A549 (cell line): ENCODE data around the gene SNX2. TPM values are rescaled to one million over a fixed set of nuclear protein-coding genes. Genes with fewer than 3 reads are reported as not detected.
A peak's percentile ranks its signal among the peaks of the same experiment; 100 is the strongest.

Experiments
- ATAC-seq, 2 experiments: fragments of 200-7000 bp in 1 of 2; fragments of >200 bp in 1 of 2; cut with Nextera tagmentation in 1 of 2; cut with Tn5 transposase in 1 of 2; 3 replicates each; pipeline versions ENCODE4 v1.8.0 to v1.9.1; 2018 to 2020; ENCODE audit warnings: mild to moderate bottlenecking in 1 of 2, moderate library complexity in 1 of 2
- CTCF ChIA-PET: fragments of 300-600 bp; sonication (Branson Sonifier 250); formaldehyde crosslinking; extraction: SDS; loops from one replicate; lab custom pipeline; 2021; ENCODE audit warnings: antibody characterized with exemption, inconsistent platforms; lab: Yijun Ruan, JAX
- POLR2A ChIA-PET: fragments of 350-600 bp; formaldehyde crosslinking; extraction: SDS; loops from one replicate; lab custom pipeline; 2021; ENCODE audit warnings: antibody characterized with exemption, inconsistent platforms; lab: Yijun Ruan, JAX
- DNase-seq, 2 experiments: peaks; one replicate each; pipeline versions ENCODE4 v3.0.0 to v3.0.0-alpha.2; 2011 to 2016; ENCODE audit warnings: low read depth in 1 of 2, low spot score in 1 of 2
- FAIRE-seq: peaks from 2 replicates; lab custom pipeline; 2011; peaks lifted over from hg19 to GRCh38; lab: Jason Lieb, UNC
- H3K27ac ChIP-seq, 2 experiments: fragments of >200 bp; sonication (Bioruptor Twin); formaldehyde crosslinking; 3 replicates each; pipeline ENCODE4 v1.5.1; 2016 to 2017
- H3K4me1 ChIP-seq: fragments of >200 bp; sonication (Bioruptor Twin); formaldehyde crosslinking; 3 replicates; pipeline ENCODE4 v1.6.1; 2016
- H3K4me2 ChIP-seq: fragments of >200 bp; sonication (Bioruptor Twin); formaldehyde crosslinking; 3 replicates; pipeline ENCODE4 v1.6.1; 2016
- H3K4me3 ChIP-seq: fragments of >200 bp; sonication (Bioruptor Twin); formaldehyde crosslinking; 3 replicates; pipeline ENCODE4 v1.5.1; 2016
- H3K9me3 ChIP-seq: fragments of >200 bp; sonication (Bioruptor Twin); formaldehyde crosslinking; 3 replicates; pipeline ENCODE4 v1.6.1; 2016
- CBX2 ChIP-seq: fragments of 200-600 bp; sonication (generic); IDR thresholded peaks from 2 replicates; pipeline ENCODE4 v1.6.1; 2016; ENCODE audit warnings: low read depth, mild to moderate bottlenecking, borderline replicate concordance
- EP300 ChIP-seq, 2 experiments: fragments of >200 bp; sonication (Bioruptor Twin); formaldehyde crosslinking; IDR thresholded peaks; 2 replicates in 1 of 2; 3 replicates in 1 of 2; pipeline ENCODE4 v1.6.1; 2016 to 2017
- ESRRA ChIP-seq: fragments of 150-350 bp; IDR thresholded peaks from 2 replicates; pipeline ENCODE4 v1.6.1; 2014; ENCODE audit warnings: mild to moderate bottlenecking, low read length, borderline replicate concordance
- HEYL ChIP-seq: fragments of 250-450 bp; sonication (Bioruptor Pico); IDR thresholded peaks from 2 replicates; pipeline ENCODE4 v1.8.0; 2021; ENCODE audit warnings: mild to moderate bottlenecking, moderate library complexity
- HOXB5 ChIP-seq: fragments of 250-450 bp; sonication (Bioruptor Pico); IDR thresholded peaks from 2 replicates; pipeline ENCODE4 v1.5.0; 2020; ENCODE audit warnings: mild to moderate bottlenecking, moderate library complexity
- KDM5A ChIP-seq: fragments of 200-600 bp; sonication (generic); IDR thresholded peaks from 2 replicates; pipeline ENCODE4 v1.6.1; 2016; ENCODE audit warnings: antibody characterized with exemption, mild to moderate bottlenecking
- NR3C1 ChIP-seq: fragments of >200 bp; sonication (Bioruptor Twin); formaldehyde crosslinking; IDR thresholded peaks from 3 replicates; pipeline ENCODE4 v1.6.1; 2017
- POLR2A ChIP-seq: IDR thresholded peaks from 2 replicates; pipeline ENCODE4 v1.6.1; 2012; ENCODE audit warnings: mild to moderate bottlenecking, low read length
- POLR2AphosphoS2 ChIP-seq: conservative IDR thresholded peaks from 2 replicates; pipeline ENCODE4 v1.6.1; 2012; ENCODE audit warnings: low read length, improper control_type of control experiment, inconsistent platforms
- RCOR1 ChIP-seq: fragments of 150-350 bp; IDR thresholded peaks from 2 replicates; pipeline ENCODE4 v1.6.1; 2014; ENCODE audit warnings: antibody characterized with exemption, low read length, low read depth
- RNF2 ChIP-seq: fragments of 200-600 bp; sonication (generic); IDR thresholded peaks from 2 replicates; pipeline ENCODE4 v1.6.1; 2016; ENCODE audit warnings: low read depth, mild to moderate bottlenecking, antibody characterized with exemption, moderate library complexity, borderline replicate concordance
- TFCP2L1 ChIP-seq: fragments of 250-450 bp; sonication (Bioruptor Pico); IDR thresholded peaks from 2 replicates; pipeline ENCODE4 v1.5.0; 2021; ENCODE audit warnings: mild to moderate bottlenecking
- ZC3H11A ChIP-seq: fragments of 450-650 bp; IDR thresholded peaks from 2 replicates; pipeline ENCODE4 v1.6.1; 2014; ENCODE audit warnings: antibody characterized with exemption, mild to moderate bottlenecking
- ZFP36 ChIP-seq: fragments of 450-650 bp; IDR thresholded peaks from 2 replicates; pipeline ENCODE4 v1.6.1; 2014; ENCODE audit warnings: borderline replicate concordance; ENCODE audit not compliant: partially characterized antibody
- ZNF302 ChIP-seq: fragments of 250-450 bp; sonication (Bioruptor Pico); IDR thresholded peaks from 2 replicates; pipeline ENCODE4 v1.9.0; 2021; ENCODE audit warnings: inconsistent platforms, mild to moderate bottlenecking, moderate library complexity
- WGBS: methylation state at CpG from one replicate; pipeline ENCODE4 v1.1.6; 2017; ENCODE audit errors: missing lambda C conversion rate; 5-methylcytosine and 5-hydroxymethylcytosine counted together
- polyA plus RNA-seq, 4 experiments: library from polyadenylated mRNA; depleted of rRNA in 3 of 4; stranded (reverse); fragments of >200 nt; fragmentation: RNase III in 1 of 4; extraction: RNeasy Plus Mini Kit Qiagen cat#74134 plus additional on column Dnase treatment in 1 of 4; gene quantifications; 2 replicates in 3 of 4; 3 replicates in 1 of 4; pipeline ENCODE4 v1.2.3, GENCODE V29; 2011 to 2017
- TF ChIP-seq, protein P1 (sequence below): IDR thresholded peaks from 2 replicates; pipeline ENCODE4 v1.6.1; 2012
- TF ChIP-seq, protein P2 (sequence below): fragments of 450-650 bp; IDR thresholded peaks from 2 replicates; pipeline ENCODE4 v1.6.1; 2014; ENCODE audit warnings: antibody characterized with exemption
- TF ChIP-seq, protein P3 (sequence below): fragments of 250-450 bp; sonication (Bioruptor Pico); IDR thresholded peaks from 2 replicates; pipeline ENCODE4 v1.5.0; 2021; ENCODE audit warnings: mild to moderate bottlenecking, moderate library complexity, borderline replicate concordance
- TF ChIP-seq, protein P4 (sequence below): fragments of >200 bp; sonication (Bioruptor Twin); formaldehyde crosslinking; IDR thresholded peaks from 3 replicates; pipeline ENCODE4 v1.5.1; 2016
- TF ChIP-seq, protein P5 (sequence below): fragments of >200 bp; sonication (Bioruptor Twin); formaldehyde crosslinking; IDR thresholded peaks from 2 replicates; pipeline ENCODE4 v1.6.1; 2016
- TF ChIP-seq, protein P6 (sequence below): IDR thresholded peaks from 2 replicates; pipeline ENCODE4 v1.6.1; 2012
- TF ChIP-seq, protein P7 (sequence below): fragments of 250-450 bp; sonication (Bioruptor Pico); IDR thresholded peaks from 2 replicates; pipeline ENCODE4 v1.5.0; 2020; ENCODE audit warnings: low read depth, mild to moderate bottlenecking, moderate library complexity

SNX2 gene
- polyA plus RNA-seq, 2 of the 4 experiments (the other 2 are of a cell fraction) = 52.9 to 60.6 TPM

DNA sequence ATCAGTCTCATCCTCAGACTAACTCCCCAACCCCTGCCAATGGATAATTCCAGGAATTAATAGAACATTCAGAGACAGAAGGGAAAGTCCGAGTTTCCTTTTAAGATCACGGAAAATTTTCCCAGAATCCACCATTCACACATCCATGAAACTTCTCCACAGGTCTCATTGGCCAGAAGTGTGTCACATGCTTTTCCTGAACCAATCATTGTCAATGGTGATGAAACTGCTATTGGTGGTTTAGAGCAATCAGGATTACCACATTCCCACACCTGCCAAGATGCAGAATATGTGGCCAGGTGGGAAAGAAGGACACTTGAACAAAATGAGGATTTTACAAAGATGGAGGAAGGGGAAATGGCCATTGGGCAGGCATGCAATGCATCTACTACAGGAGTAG lies 29.3 kb upstream of the SNX2 start (continued):
- TF ChIP-seq, protein P1, sequence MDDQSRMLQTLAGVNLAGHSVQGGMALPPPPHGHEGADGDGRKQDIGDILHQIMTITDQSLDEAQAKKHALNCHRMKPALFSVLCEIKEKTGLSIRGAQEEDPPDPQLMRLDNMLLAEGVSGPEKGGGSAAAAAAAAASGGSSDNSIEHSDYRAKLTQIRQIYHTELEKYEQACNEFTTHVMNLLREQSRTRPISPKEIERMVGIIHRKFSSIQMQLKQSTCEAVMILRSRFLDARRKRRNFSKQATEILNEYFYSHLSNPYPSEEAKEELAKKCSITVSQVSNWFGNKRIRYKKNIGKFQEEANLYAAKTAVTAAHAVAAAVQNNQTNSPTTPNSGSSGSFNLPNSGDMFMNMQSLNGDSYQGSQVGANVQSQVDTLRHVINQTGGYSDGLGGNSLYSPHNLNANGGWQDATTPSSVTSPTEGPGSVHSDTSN = no peak
- TF ChIP-seq HEYL (CRISPR knock-in tag) = no peak
- TF ChIP-seq ESRRA = no peak

DNA sequence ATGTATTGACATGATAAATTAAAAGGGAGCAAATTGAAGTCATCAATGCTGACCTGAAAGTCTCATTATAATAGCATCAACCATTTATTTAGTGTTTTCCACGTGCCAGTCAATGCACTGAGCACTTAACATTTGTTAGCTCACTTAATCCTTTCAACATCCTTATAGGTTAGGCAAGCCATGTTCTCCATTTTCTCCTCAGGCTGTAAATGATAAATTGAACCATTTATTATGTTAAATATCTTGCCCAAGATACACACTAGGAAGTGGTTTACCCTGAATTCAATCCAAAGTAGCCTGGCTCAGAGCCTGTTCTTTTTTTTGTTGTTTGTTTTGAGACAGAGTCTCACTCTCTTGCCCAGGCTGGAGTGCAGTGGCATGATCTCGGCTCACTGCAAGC lies 25.0 kb upstream of the SNX2 start:
- ATAC-seq = no peak
- H3K4me1 ChIP-seq = no peaks in the 10 kb centered on the region
- no peak for DNase-seq
- ChIA-PET POLR2A (no interaction called here), CTCF (interaction anchor here (0.7 kb wide), 1 partner anchor 9 kb away, joined by 3 read pairs; no protein-coding TSS in a partner anchor)
- H3K9me3 ChIP-seq = no peaks in the 10 kb centered on the region
- H3K27ac ChIP-seq = no peak overlapping the region
- H3K4me3 ChIP-seq = no peak overlapping the region
- TF ChIP-seq ZFP36 (no peak), RNF2 (no peak), KDM5A (no peak), HEYL (CRISPR knock-in tag) (no peak), ZNF302 (no peak), NR3C1 (no peak), POLR2A (no peak), EP300 (IDR thresholded peaks at IDR 0.05) (no peak), HOXB5 (no peak)
- TF ChIP-seq, protein P2, sequence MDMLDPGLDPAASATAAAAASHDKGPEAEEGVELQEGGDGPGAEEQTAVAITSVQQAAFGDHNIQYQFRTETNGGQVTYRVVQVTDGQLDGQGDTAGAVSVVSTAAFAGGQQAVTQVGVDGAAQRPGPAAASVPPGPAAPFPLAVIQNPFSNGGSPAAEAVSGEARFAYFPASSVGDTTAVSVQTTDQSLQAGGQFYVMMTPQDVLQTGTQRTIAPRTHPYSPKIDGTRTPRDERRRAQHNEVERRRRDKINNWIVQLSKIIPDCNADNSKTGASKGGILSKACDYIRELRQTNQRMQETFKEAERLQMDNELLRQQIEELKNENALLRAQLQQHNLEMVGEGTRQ = no peak
- TF ChIP-seq, protein P3, sequence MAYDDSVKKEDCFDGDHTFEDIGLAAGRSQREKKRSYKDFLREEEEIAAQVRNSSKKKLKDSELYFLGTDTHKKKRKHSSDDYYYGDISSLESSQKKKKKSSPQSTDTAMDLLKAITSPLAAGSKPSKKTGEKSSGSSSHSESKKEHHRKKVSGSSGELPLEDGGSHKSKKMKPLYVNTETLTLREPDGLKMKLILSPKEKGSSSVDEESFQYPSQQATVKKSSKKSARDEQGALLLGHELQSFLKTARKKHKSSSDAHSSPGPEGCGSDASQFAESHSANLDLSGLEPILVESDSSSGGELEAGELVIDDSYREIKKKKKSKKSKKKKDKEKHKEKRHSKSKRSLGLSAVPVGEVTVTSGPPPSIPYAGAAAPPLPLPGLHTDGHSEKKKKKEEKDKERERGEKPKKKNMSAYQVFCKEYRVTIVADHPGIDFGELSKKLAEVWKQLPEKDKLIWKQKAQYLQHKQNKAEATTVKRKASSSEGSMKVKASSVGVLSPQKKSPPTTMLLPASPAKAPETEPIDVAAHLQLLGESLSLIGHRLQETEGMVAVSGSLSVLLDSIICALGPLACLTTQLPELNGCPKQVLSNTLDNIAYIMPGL (CRISPR knock-in tag) = no peak
- TF ChIP-seq, protein P4, sequence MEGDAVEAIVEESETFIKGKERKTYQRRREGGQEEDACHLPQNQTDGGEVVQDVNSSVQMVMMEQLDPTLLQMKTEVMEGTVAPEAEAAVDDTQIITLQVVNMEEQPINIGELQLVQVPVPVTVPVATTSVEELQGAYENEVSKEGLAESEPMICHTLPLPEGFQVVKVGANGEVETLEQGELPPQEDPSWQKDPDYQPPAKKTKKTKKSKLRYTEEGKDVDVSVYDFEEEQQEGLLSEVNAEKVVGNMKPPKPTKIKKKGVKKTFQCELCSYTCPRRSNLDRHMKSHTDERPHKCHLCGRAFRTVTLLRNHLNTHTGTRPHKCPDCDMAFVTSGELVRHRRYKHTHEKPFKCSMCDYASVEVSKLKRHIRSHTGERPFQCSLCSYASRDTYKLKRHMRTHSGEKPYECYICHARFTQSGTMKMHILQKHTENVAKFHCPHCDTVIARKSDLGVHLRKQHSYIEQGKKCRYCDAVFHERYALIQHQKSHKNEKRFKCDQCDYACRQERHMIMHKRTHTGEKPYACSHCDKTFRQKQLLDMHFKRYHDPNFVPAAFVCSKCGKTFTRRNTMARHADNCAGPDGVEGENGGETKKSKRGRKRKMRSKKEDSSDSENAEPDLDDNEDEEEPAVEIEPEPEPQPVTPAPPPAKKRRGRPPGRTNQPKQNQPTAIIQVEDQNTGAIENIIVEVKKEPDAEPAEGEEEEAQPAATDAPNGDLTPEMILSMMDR = no peak
- H3K4me2 ChIP-seq = no peak overlapping the region
- FAIRE-seq = no peak
- 49% methylated on average over 2 of the region's 2 CpGs for WGBS

DNA sequence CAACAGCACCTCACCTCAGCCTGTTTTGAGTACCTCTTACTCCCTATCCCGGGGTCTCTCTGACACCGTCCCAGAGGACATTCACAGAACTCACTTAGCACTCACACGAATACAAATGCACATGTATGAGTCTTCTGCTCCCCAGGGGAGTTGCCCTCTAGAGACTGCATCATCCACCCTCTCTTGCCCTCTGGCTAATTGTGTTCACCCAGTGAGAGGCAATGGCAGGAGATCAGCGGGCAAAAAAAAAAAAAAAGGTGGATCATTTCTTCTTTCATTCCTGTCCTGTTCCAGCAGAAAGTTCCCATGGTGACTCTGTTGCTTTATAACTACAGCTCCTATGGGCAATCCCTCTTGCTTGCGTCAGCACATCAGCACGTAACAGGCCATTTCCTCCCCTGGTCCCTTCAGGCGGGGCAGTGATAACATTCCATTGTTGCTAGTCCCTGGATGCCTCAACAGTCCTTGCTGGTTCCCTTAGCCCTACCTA lies 23.5 kb upstream of the SNX2 start:
- no peak overlapping the region for H3K27ac ChIP-seq
- ATAC-seq = peak; percentile 19 to 71; a peak in 3 of 6 replicates
- no peak overlapping the region for H3K4me2 ChIP-seq
- 68% methylated on average over 7 of the region's 7 CpGs for WGBS
- DNase-seq = peak in 1 of 2 experiments; percentile 44
- ChIA-PET CTCF (interaction anchor here (1.5 kb wide), 1 partner anchor 47 kb away, joined by 4 read pairs; no protein-coding TSS in a partner anchor), POLR2A (no interaction called here)
- no peak overlapping the region for H3K4me3 ChIP-seq
- H3K9me3 ChIP-seq = no peaks in the 10 kb centered on the region
- H3K4me1 ChIP-seq = no peaks in the 10 kb centered on the region
- FAIRE-seq = no peak
- TF ChIP-seq, protein P1 = no peak
- TF ChIP-seq, protein P2 = no peak
- TF ChIP-seq RCOR1 (no peak), ZC3H11A (no peak), POLR2AphosphoS2 (no peak), CBX2 (no peak), TFCP2L1 (no peak)
- TF ChIP-seq, protein P5, sequence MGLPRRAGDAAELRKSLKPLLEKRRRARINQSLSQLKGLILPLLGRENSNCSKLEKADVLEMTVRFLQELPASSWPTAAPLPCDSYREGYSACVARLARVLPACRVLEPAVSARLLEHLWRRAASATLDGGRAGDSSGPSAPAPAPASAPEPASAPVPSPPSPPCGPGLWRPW = no peak
- TF ChIP-seq, protein P6, sequence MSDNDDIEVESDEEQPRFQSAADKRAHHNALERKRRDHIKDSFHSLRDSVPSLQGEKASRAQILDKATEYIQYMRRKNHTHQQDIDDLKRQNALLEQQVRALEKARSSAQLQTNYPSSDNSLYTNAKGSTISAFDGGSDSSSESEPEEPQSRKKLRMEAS = no peak
- TF ChIP-seq, protein P7, sequence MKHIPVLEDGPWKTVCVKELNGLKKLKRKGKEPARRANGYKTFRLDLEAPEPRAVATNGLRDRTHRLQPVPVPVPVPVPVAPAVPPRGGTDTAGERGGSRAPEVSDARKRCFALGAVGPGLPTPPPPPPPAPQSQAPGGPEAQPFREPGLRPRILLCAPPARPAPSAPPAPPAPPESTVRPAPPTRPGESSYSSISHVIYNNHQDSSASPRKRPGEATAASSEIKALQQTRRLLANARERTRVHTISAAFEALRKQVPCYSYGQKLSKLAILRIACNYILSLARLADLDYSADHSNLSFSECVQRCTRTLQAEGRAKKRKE (CRISPR knock-in tag) = no peak
